Activated T-cell treated with anti-CD3 and anti-CD28 coated beads, Interleukin-2, amount 50 U/mL, for 4 hours (primary cell): ENCODE data around the gene HSD17B4. TPM values are rescaled to one million over a fixed set of nuclear protein-coding genes. Genes with fewer than 3 reads are reported as not detected.
"Not testable (repeated sequence)": the region's sequence is repeated elsewhere in the genome, so short reads cannot be mapped to it uniquely, and the experiment has no call there.

Source experiments
- ATAC-seq, 2 donors: fragments of 200-7000 bp; cut with Tn5 transposase; one replicate each; pipeline ENCODE4 v1.10.0; 2021
- DNase-seq: peaks from one replicate; pipeline ENCODE4 v3.0.0-alpha.2; 2020
- H3K27me3 Mint-ChIP-seq: one replicate; pipeline ENCODE4 v1.8.0; 2021; ENCODE audit warnings: low read depth, mixed read lengths
- H3K36me3 Mint-ChIP-seq: one replicate; pipeline ENCODE4 v1.8.0; 2022; ENCODE audit warnings: mixed read lengths; ENCODE audit not compliant: insufficient read depth
- H3K4me1 Mint-ChIP-seq: one replicate; pipeline ENCODE4 v1.8.0; 2021; ENCODE audit warnings: low read depth, mixed read lengths
- H3K4me3 Mint-ChIP-seq: one replicate; pipeline ENCODE4 v1.8.0; 2021; ENCODE audit warnings: mild to moderate bottlenecking, moderate library complexity, mixed read lengths
- H3K9me3 Mint-ChIP-seq: one replicate; pipeline ENCODE4 v1.8.0; 2021; ENCODE audit warnings: mixed read lengths
- total RNA-seq, 3 donors: library from RNA; stranded (reverse); gene quantifications; one replicate each; pipeline ENCODE4 v1.2.1, GENCODE V29; 2021

Gene HSD17B4
- 10 to 100 TPM; 59.7 to 74.4 (median 69.7) TPM for total RNA-seq

GRCh38 chr5:119452373-119453039 is at the start of gene HSD17B4:
Gene HSD17B4, plus strand, starts transcription at chr5:119452497. Its CDS starts 79 bp downstream, at chr5:119452576.
- peak; percentile 97 to 98 for ATAC-seq
- DNase-seq = peak; percentile 60
- no peaks in the 10 kb centered on the region for H3K9me3 Mint-ChIP-seq

GRCh38 chr5:119402555-119402954 is 49.7 kb upstream of the HSD17B4 start:
- Mint-ChIP-seq H3K36me3 (peaks cover 3% of the 10 kb centered on the region), H3K4me1 (peaks cover 45% of the 10 kb centered on the region), H3K9me3 (no peaks in the 10 kb centered on the region), H3K27me3 (no peaks in the 10 kb centered on the region), H3K4me3 (no peak overlapping the region)
- DNase-seq = no peak
- ATAC-seq = no peak

More at GRCh38 chr5:119452373-119453039, at the start of gene HSD17B4:
- Mint-ChIP-seq H3K4me1 (peaks cover 14% of the 10 kb centered on the region), H3K36me3 (peaks cover 10% of the 10 kb centered on the region), H3K4me3 (peak within 1 kb of the TSS; percentile 94), H3K27me3 (no peaks in the 10 kb centered on the region)

DNA sequence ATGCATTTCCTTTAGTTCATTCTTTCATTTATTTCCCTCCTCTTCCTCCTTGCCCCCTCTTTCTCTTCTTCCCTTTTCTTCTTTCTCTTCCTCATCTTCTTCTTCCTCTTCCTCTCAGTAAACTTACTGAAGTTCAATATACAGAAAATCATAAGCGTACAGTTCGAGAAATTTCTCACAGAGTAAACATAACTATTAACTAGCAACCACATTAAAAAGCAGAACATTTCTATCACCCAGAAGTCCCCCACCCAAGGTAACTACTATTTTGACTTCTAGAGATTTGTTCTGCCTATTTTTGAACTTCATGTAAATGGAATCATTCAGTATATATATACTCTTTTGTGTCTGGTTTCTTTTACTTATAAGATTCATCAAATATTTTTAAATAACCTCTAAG is 48.3 kb upstream of the HSD17B4 start:
- H3K9me3 Mint-ChIP-seq = no peaks in the 10 kb centered on the region
- no peak for DNase-seq
- no peak for ATAC-seq
- H3K4me1 Mint-ChIP-seq = peaks cover 32% of the 10 kb centered on the region
- H3K36me3 Mint-ChIP-seq = peaks cover under 1% of the 10 kb centered on the region
- H3K27me3 Mint-ChIP-seq = no peaks in the 10 kb centered on the region
- no peak overlapping the region for H3K4me3 Mint-ChIP-seq

DNA sequence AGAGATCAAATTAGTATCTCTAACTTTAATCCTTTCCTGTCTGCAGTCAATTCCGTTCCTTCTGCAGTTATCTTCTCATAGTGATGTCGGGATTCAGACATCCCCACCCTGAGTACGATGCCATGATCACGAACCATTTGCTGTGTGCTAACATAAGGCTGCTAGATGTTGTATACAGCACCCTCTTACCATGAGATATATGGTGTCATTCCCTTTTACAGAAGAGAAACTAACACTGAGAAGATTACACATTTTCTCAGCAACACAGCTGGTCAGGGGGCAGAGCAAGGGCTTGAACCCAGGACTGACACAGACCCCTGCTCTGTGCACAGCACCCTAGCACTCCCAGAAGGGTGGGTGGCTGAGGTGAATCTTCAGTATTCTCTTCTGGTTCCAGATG is 46.9 kb upstream of the HSD17B4 start:
- H3K4me3 Mint-ChIP-seq = no peak overlapping the region
- no peaks in the 10 kb centered on the region for H3K9me3 Mint-ChIP-seq
- no peaks in the 10 kb centered on the region for H3K27me3 Mint-ChIP-seq
- no peak for DNase-seq
- H3K4me1 Mint-ChIP-seq = peaks cover 32% of the 10 kb centered on the region
- no peaks in the 10 kb centered on the region for H3K36me3 Mint-ChIP-seq
- ATAC-seq = peak; percentile 27 to 43

- H3K4me3 Mint-ChIP-seq = no peak overlapping the region
Measured at GRCh38 chr5:119406551-119407110, 45.7 kb upstream of the HSD17B4 start.

DNA sequence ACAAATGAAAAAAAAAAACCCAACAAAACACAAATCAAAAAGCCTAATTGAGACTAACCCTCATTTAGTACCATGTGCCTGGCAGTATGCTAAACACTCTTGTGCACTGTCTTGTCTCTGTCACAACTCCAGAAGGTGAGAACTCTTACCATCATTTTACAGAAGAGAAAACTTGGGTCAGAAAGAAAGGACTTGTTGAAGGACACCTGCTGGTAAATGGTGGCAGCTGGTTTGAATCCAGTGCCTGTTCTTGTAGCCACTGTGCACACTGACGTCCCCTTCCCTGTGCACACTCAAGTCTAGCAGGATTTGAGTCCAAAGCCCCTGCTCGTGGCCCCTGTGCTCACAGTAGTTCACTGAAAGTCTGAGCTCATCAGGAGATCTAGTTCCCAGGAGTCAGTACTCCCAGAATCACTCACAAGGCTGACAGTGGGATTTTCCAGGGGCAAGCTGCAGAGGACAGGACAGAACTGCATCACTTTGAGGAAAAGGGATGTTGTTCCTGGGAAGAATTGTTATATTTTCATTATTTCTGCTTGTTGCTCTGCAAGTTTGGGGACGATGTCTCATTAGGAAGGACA is 43.0 kb upstream of the HSD17B4 start:
- no peak for DNase-seq
- no peak for ATAC-seq
- Mint-ChIP-seq H3K4me3 (no peak overlapping the region), H3K27me3 (no peaks in the 10 kb centered on the region), H3K9me3 (no peaks in the 10 kb centered on the region), H3K4me1 (peaks cover 40% of the 10 kb centered on the region), H3K36me3 (no peaks in the 10 kb centered on the region)

More at GRCh38 chr5:119406551-119407110, 45.7 kb upstream of the HSD17B4 start:
- DNase-seq = no peak
- Mint-ChIP-seq H3K9me3 (no peaks in the 10 kb centered on the region), H3K27me3 (no peaks in the 10 kb centered on the region), H3K4me1 (peaks cover 42% of the 10 kb centered on the region), H3K36me3 (no peaks in the 10 kb centered on the region)
- ATAC-seq = no peak

- Mint-ChIP-seq H3K36me3 (no peaks in the 10 kb centered on the region), H3K27me3 (no peaks in the 10 kb centered on the region), H3K4me3 (peak overlapping the region; percentile 41), H3K4me1 (peaks cover 41% of the 10 kb centered on the region), H3K9me3 (no peaks in the 10 kb centered on the region)
- ATAC-seq (no peak), DNase-seq (no peak)
Measured at GRCh38 chr5:119410448-119411159, 41.7 kb upstream of the HSD17B4 start.

DNA sequence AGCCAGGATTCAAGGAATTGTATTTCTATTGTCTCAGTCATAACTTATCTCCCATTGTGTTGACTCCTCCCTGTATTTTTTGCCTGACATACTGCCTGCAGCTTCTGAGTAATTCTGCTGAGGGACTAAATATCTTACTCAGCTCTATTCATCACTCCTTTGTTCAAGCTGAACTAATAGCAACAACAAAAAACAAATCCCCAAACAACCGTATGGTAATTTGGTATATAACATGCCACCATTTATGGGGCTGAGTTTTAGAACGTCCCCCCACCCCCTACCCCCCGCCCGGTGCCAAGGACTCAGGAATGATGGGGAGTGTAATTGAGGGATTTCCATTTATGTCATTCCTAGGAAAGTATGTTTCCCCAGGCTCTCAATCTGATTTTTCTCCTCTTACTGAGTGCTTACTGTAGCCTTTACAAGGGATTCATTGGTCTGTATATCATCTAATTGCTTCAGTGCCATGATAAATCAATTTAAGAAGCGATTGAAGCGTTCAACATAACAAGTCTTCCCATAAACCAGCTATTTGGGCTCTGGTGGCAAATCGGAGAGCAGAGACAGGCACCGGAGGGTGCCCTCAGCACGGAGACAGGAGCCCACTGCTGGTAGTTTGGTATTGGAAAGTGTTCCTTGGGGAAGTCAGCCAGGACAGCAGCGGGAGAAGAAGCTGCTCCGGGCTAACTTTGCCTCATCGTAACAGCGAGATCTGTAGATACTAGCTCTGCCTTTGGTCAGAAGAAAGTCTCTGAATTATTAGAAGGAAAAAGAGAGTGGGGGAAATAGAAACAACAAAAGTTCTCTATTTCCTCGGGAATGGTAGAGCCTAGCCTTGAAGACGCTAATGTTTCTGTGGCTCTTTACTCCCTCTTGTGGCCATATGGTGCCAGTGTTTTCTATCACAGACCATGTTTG is 40.7 kb upstream of the HSD17B4 start:
- Mint-ChIP-seq H3K4me1 (peaks cover 37% of the 10 kb centered on the region), H3K36me3 (no peaks in the 10 kb centered on the region), H3K27me3 (peaks cover 2% of the 10 kb centered on the region), H3K9me3 (no peaks in the 10 kb centered on the region), H3K4me3 (peak overlapping the region; percentile 82)
- peak; percentile 55 for DNase-seq
- peak; percentile 81 to 84 for ATAC-seq

DNA sequence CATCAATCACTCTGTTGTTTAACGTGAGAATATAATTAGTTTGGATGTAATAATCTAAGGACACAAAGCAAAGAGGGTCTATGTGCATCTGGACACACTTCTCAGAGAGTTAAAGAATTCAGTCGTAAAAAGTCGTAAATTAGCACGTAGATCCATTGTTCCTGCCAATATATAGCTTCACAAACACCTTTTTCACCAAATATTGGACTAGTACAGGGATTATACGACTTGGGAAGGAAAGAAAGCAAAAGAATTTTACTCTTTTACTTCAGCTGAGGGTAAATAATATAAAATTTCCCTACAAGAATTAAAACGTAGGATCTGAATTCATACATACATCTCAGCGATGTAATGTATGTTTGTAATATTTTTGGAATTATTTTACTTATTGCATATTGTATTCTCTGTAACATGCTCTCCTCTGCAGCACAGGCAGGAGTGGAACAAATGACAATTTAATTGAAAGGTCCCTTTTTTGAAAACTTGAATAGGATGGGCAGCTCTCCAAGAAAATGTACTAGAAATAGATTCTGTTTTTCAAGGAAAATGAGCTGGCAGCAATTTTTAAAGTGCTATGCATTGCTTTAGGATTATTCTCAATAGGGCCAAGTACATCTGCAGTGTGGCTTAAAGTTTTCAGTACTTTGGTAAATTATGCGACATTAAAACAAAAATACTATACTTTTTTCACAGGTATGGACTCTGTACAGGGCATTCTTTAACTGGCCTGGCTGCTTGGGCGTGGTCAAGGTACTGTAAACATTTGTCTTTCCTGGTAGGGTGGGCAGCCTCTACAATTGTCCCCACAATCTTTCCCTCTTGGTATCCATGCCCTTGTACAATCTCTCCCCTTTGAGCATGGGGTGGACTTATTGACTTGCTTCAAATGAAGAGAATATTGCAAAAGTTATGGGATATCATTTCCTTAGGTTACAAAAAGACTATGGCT is 39.7 kb upstream of the HSD17B4 start:
- Mint-ChIP-seq H3K4me3 (peak overlapping the region; percentile 82), H3K9me3 (no peaks in the 10 kb centered on the region), H3K36me3 (no peaks in the 10 kb centered on the region), H3K4me1 (peaks cover 39% of the 10 kb centered on the region), H3K27me3 (peaks cover 2% of the 10 kb centered on the region)
- DNase-seq (no peak), ATAC-seq (no peak)

DNA sequence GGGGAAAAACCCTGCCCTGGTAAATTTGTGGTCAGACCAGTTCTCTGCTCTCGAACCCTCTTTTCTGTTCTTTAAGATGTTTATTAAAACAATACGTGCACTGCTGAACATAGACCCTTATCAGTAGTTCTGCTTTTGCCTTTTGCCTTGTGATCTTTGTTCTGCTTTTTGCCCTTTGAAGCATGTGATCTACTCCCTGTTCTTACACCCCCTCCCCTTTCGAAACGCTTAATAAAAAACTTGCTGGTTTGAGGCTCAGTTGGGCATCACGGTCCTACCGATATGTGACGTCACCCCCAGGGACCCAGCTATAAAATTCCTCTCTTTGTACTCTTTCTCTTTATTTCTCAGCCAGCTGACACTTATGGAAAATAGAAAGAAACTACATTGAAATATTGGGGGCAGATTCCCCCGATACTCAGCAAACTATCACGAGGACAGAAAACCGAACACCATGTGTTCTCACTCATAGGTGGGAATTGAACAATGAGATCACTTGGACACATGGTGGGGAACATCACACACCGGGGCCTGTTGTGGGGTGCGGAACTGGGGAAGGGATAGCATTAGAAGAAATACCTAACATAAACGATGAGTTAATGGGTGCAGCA is 38.1 kb upstream of the HSD17B4 start:
- not testable (repeated sequence) for H3K4me3 Mint-ChIP-seq, ATAC-seq, H3K9me3 Mint-ChIP-seq, H3K36me3 Mint-ChIP-seq, DNase-seq, H3K27me3 Mint-ChIP-seq
- H3K4me1 Mint-ChIP-seq = peaks cover 46% of the 10 kb centered on the region

DNA sequence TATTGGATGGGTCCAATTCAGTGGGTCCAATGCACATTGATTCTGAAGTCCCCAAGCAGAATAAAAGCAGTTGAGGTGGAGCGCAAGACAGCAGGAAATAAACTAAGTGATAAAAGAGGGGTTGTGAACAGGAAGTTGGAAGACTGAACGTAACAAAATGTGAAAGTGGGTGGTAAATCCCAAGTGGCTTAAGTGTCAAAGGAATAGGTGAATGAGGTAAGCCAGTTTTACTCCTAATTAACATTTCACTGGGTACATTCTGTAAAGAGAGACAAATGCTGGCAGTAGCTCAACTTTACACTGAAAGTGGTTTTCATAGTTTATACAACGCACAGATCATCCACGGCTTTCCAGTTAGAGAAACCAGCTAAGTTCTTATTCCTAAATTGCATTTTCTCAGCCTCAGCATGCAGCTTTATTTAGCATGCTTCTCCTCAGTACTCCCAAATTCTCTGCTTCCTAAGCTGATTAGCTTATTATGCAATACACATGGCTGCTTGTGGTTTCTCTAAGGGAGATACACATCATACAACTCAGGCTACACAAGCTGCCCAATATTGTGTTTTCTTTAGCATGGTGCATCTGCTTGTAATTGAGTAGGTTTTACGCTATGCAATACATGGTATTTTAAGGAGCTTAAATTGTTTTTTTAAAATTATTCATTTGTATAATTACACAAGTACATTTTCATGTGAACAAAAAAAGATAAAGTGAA is 34.2 kb upstream of the HSD17B4 start:
- Mint-ChIP-seq H3K4me3 (no peak overlapping the region), H3K4me1 (peaks cover 16% of the 10 kb centered on the region), H3K9me3 (no peaks in the 10 kb centered on the region), H3K36me3 (no peaks in the 10 kb centered on the region), H3K27me3 (peaks cover 2% of the 10 kb centered on the region)
- no peak for DNase-seq
- no peak for ATAC-seq

GRCh38 chr5:119418606-119419100 is 33.6 kb upstream of the HSD17B4 start:
- Mint-ChIP-seq H3K27me3 (peaks cover 2% of the 10 kb centered on the region), H3K4me3 (no peak overlapping the region), H3K4me1 (peaks cover 16% of the 10 kb centered on the region), H3K9me3 (no peaks in the 10 kb centered on the region), H3K36me3 (no peaks in the 10 kb centered on the region)
- ATAC-seq = no peak
- DNase-seq = no peak
